Nephron (organoid): Measurements from ENCODE around the gene SMYD3.

ENCODE experiments used
- H3K27ac Mint-ChIP-seq, 3 experiments: 2 replicates each; pipeline ENCODE4 v1.8.0; 2020; ENCODE audit warnings: mixed read lengths in 3 of 3, mild to moderate bottlenecking in 2 of 3, moderate library complexity in 1 of 3
- H3K27me3 Mint-ChIP-seq: 2 replicates; pipeline ENCODE4 v1.8.0; 2021; ENCODE audit warnings: low read depth, mild to moderate bottlenecking, moderate library complexity, mixed read lengths
- H3K36me3 Mint-ChIP-seq: 2 replicates; pipeline ENCODE4 v1.8.0; 2020; ENCODE audit warnings: low read depth, mixed read lengths
- H3K4me1 Mint-ChIP-seq: 2 replicates; pipeline ENCODE4 v1.8.0; 2020; ENCODE audit warnings: mixed read lengths
- H3K4me3 Mint-ChIP-seq, 3 experiments: 2 replicates each; pipeline ENCODE4 v1.8.0; 2020; ENCODE audit warnings: mild to moderate bottlenecking in 3 of 3, mixed read lengths in 3 of 3, moderate library complexity in 2 of 3
- H3K9me3 Mint-ChIP-seq: 2 replicates; pipeline ENCODE4 v1.8.0; 2020; ENCODE audit warnings: mixed read lengths
- TF ChIP-seq, protein P1 (sequence below), 3 experiments: fragments of 200-600 bp; sonication (generic); IDR thresholded peaks; one replicate each; pipeline ENCODE4 v1.5.0; 2021; ENCODE audit warnings: antibody characterized with exemption in 3 of 3; ENCODE audit not compliant: unreplicated experiment in 3 of 3

The SMYD3 gene

DNA sequence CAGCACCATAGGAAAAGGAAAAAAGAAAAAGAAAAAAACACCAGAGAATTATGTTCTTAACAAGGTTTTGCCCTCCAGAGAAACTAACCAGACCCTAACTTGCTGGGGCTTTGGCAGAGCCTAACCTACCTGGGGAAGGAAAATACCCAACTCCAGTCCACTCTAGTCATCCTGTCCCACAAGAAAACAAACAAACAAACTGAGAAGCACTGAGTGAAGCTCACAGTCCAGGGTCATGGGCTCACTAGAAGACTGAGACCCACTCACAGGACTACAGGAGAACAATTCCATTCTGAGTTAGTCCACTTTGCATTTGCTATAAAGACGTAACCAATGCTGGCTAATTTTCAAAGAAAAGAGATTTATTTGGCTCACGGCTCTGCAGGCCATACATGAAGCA lies 543.4 kb downstream of the SMYD3 start:
- TF ChIP-seq, protein P1, sequence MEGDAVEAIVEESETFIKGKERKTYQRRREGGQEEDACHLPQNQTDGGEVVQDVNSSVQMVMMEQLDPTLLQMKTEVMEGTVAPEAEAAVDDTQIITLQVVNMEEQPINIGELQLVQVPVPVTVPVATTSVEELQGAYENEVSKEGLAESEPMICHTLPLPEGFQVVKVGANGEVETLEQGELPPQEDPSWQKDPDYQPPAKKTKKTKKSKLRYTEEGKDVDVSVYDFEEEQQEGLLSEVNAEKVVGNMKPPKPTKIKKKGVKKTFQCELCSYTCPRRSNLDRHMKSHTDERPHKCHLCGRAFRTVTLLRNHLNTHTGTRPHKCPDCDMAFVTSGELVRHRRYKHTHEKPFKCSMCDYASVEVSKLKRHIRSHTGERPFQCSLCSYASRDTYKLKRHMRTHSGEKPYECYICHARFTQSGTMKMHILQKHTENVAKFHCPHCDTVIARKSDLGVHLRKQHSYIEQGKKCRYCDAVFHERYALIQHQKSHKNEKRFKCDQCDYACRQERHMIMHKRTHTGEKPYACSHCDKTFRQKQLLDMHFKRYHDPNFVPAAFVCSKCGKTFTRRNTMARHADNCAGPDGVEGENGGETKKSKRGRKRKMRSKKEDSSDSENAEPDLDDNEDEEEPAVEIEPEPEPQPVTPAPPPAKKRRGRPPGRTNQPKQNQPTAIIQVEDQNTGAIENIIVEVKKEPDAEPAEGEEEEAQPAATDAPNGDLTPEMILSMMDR (IDR thresholded peaks at IDR 0.05; ENCODE audit: unreplicated experiment in 3 of 3), result no peak
- Mint-ChIP-seq H3K27ac (peak overlapping the region; percentile 55 to 92 (median 92)), H3K27me3 (no peaks in the 10 kb centered on the region), H3K4me1 (peaks cover 35% of the 10 kb centered on the region), H3K9me3 (peaks cover 8% of the 10 kb centered on the region), H3K4me3 (no peak overlapping the region), H3K36me3 (no peaks in the 10 kb centered on the region)

DNA sequence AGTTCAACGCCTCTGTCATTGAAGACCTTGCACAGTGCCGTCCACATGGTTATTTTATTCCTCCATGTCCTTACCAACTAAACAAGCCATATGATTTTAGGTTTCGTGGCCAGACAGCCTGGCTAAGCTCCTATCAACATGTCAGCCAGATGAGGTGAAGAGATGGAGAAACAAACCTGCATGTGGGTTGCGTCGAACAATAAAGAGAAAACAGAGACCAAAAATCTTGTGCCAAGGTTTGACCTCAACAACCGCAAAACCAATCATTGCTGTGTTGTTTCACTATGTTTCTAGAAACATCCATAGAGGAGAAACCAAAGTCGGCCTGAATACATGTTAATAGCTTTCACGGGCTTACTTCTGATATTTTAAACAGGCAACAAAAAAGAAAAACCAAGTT lies 544.6 kb downstream of the SMYD3 start:
- Mint-ChIP-seq H3K4me3 (no peak overlapping the region), H3K9me3 (peaks cover 8% of the 10 kb centered on the region), H3K36me3 (no peaks in the 10 kb centered on the region), H3K27me3 (no peaks in the 10 kb centered on the region), H3K4me1 (peaks cover 34% of the 10 kb centered on the region), H3K27ac (peak overlapping the region; percentile 55 to 92 (median 92))
- TF ChIP-seq, protein P1 (IDR thresholded peaks at IDR 0.05; ENCODE audit: unreplicated experiment in 3 of 3), result no peak

DNA sequence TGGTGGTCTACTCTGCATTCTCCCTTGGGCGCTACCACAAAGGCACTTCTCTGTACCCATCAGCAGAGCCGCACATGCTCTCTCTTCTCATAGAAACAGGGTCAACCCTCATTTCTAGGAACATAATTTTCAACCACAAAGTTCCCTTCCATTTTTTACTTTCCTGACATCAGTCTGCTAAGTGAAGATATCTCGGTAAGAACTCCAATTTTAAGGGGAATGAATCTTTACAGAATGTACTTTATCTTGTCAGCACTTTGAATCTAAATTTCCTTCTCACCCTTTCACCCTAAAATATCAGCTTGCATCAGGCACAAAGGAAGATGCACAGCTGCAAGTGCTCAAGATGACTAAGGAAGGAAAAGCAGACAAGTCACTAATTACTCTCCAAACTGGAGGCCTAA lies 545.9 kb downstream of the SMYD3 start:
- TF ChIP-seq, protein P1 (IDR thresholded peaks at IDR 0.05; ENCODE audit: unreplicated experiment in 3 of 3), result no peak
- H3K27me3 Mint-ChIP-seq, result no peaks in the 10 kb centered on the region
- H3K4me1 Mint-ChIP-seq, result peaks cover 34% of the 10 kb centered on the region
- H3K9me3 Mint-ChIP-seq, result peaks cover 8% of the 10 kb centered on the region
- H3K36me3 Mint-ChIP-seq, result no peaks in the 10 kb centered on the region
- H3K4me3 Mint-ChIP-seq, result no peak overlapping the region
- peak overlapping the region; percentile 89 to 92 (median 92) for H3K27ac Mint-ChIP-seq

DNA sequence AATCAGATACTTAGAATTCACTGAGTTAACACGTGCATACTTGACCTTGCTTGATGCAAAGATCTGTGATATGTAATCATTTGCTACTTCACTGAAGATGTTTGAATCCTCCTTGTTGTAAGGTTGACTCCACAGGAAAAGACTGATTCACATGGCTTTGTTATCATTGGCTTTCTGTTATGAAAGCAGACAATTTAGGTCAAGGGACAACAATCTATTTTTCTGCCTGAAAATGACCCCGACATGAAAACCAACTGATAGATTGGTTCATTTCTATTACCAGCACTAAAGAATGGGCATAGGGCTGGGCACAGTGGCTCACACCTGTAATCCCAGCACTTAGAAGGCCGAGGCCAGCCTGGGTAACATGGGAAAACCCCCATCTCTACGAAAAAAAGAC lies 546.9 kb downstream of the SMYD3 start:
- no peaks in the 10 kb centered on the region for H3K27me3 Mint-ChIP-seq

DNA sequence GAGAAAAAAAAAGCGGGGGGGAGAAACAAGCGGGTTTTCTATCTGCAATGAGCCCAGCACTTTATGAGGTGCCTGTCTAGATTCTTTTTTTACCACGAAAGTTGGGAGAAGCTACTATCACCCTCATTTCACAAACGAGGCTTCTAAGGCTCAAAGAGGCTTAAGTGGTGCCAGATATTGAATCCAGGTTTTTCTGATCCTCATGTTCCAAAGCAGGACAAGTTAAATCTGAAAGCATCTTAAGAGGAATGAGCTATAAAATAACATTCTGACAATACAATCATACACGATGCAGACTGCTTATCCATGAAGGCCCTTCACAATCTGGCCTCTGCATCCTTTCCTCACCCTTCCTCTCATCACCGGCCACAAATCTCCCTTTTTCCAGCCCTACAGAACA lies 549.1 kb downstream of the SMYD3 start:
- Mint-ChIP-seq H3K27ac (no peak overlapping the region), H3K27me3 (no peaks in the 10 kb centered on the region), H3K4me1 (peaks cover 33% of the 10 kb centered on the region), H3K36me3 (no peaks in the 10 kb centered on the region), H3K9me3 (no peaks in the 10 kb centered on the region), H3K4me3 (no peak overlapping the region)
- TF ChIP-seq, protein P1 (IDR thresholded peaks at IDR 0.05; ENCODE audit: unreplicated experiment in 3 of 3), result no peak

More for the DNA sequence above, 546.9 kb downstream of the SMYD3 start:
- peaks cover 8% of the 10 kb centered on the region for H3K9me3 Mint-ChIP-seq
- H3K27ac Mint-ChIP-seq, result no peak overlapping the region
- H3K4me3 Mint-ChIP-seq, result no peak overlapping the region
- no peaks in the 10 kb centered on the region for H3K36me3 Mint-ChIP-seq
- TF ChIP-seq, protein P1 (IDR thresholded peaks at IDR 0.05; ENCODE audit: unreplicated experiment in 3 of 3), result no peak
- peaks cover 34% of the 10 kb centered on the region for H3K4me1 Mint-ChIP-seq

DNA sequence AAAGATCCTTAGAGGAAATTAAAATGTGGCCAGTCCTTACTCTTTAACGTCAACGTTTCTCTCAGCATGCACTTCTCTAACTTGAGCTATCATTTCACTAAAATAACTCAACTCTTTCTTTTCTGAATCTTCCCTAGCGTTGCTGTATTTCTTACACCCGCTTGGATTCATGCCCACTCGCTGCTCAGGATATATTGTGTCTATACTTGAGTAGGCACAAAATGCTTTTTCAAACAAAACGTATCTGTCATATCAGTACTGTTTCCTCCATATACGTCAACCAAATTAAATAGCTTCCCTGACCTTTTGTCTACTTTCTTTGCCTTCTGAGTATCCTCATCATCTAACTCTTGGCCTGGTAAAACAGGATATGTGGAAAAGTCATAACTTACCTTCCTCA lies 549.7 kb downstream of the SMYD3 start:
- Mint-ChIP-seq H3K4me1 (peaks cover 27% of the 10 kb centered on the region), H3K4me3 (no peak overlapping the region), H3K36me3 (no peaks in the 10 kb centered on the region), H3K9me3 (no peaks in the 10 kb centered on the region), H3K27ac (no peak overlapping the region), H3K27me3 (no peaks in the 10 kb centered on the region)
- TF ChIP-seq, protein P1 (IDR thresholded peaks at IDR 0.05; ENCODE audit: unreplicated experiment in 3 of 3), result no peak
